ENCODE results near the gene SLC30A1.
"Not testable (repeated sequence)": the region's sequence is repeated elsewhere in the genome, so short reads cannot be mapped to it uniquely, and the experiment has no call there.

The SLC30A1 gene

DNA sequence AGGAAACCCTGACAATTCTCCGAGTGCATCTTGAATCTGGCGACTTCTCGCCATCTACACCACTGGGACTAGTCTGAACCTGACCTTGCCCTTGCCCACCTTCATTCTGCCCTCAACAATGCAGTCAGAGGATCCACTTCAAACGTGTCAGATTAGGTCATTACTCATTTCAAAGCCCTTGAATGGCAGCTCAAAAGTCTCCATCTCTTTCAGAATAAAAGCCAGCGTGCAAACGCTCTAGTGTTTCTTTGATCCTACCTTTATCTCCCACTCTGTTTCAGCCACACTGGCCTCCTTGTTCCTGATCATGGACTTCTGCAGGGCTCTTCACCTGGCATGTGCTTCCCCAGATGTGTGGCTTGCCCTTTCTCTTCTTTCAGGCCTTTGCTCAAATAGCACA, 31.3 kb downstream of the SLC30A1 start:
- DNase-seq (ENCODE audit: low spot score), result no peak

DNA sequence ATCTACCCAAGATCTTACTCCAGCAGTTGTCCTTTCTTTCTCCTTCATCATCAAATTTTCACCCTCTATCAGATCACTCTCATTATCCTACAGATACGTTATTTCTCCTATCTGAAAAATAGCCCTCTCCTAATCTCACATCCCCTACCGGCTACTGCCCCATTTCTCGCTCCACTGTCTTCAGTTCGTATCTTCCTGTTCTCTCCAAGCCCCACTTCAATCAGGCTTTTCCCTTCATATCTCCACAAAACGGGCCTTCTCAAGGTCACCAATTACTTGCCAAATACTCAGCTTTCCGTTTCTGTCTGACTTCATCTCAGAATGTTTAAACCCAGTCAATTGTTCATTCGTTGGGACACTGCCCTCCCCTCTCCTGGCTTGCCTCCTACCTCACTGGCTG, 32.4 kb downstream of the SLC30A1 start:
- no peak for DNase-seq (ENCODE audit: low spot score)

DNA sequence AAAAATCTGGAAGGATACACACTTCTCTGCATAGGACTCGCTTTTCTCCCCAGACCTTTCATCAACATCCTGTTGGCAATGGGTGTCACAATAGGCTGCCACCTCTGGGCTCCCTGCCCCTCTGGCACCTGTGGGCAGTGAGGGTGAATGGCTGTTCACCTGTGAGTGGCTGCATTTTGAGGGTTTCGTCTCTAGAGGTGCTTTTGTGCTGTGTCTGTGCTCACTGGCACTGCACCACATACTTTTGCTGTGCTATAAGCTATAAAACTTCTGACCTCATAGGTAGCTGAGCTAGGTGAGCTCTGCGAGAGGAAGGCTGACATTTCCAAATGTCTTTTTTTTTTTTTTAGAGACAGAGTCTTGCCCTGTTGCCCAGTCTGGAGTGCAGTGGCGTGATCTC, 35.9 kb downstream of the SLC30A1 start:
- DNase-seq (ENCODE audit: low spot score), result no peak

DNA sequence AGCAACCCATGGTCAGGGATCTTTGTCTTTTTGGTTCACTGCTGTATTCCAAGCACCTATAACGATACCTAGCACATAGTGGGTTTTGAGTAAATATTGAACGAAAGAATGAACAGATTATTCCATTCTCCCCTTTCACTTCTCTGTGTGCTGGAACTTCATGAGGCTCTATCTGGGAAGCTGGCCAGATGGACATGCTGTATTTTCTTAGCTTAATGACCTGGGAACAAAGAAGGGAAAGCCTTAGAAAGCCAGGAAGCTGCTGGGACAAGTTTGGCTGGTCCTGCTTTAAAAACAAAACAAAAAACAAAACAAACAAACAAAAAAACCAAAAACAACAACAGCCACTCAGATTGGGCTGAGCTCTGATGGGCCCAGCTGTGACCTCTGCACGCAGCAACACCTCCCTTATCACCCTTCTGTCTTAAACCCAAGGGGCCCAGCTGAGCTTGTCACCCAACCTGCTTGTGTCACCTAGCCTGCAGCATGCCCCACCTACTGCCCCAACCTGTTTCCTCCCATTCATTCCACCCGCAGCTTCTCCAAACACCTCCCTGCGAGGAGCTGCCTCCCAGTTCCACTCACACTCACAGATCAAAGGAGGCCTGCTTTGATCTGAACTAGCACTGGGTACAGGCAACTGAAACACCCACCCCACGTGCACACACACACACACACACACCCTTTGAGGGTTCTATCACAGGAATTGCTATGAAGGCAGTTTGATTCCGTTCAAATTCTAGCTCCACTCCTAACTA, 37.1 kb downstream of the SLC30A1 start:
- DNase-seq (ENCODE audit: low spot score), result no peak

DNA sequence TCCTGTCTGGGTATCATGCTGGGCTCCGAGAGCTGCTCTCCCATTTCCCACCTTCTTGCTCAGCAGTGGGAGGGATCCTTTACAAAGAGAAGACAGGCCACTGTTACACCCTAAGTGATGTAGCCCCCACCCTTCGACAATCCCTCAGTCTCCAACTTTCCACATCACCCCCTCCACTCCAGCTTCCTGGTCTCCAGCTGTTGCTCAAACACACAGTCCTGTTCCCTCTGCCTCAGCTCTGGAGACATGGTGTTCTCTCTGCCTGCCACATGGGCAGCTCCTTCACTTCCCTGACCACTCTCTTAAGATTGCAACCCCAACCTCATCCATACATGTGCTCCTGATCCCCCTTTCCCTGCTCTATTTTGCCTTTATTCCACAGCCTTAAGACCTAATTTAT, 37.7 kb downstream of the SLC30A1 start:
- DNase-seq (ENCODE audit: low spot score), result no peak

DNA sequence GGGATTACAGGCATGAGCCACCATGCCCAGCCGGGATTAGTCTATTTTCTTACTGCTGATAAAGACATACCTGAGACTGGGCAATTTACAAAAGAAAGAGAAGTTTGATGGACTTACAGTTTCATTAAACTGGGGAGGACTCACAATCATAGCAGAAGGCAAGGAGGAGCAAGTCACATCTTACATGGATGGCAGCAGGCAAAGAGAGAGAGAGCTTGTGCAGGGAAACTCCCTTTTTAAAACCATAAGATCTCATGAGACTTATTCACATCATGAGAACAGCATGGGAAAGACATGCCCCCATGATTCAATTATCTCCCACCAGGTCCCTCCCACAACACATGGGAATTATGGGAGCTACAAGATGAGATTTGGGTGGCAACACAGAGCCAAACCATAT, 38.1 kb downstream of the SLC30A1 start:
- DNase-seq (ENCODE audit: low spot score), result not testable (repeated sequence)

DNA sequence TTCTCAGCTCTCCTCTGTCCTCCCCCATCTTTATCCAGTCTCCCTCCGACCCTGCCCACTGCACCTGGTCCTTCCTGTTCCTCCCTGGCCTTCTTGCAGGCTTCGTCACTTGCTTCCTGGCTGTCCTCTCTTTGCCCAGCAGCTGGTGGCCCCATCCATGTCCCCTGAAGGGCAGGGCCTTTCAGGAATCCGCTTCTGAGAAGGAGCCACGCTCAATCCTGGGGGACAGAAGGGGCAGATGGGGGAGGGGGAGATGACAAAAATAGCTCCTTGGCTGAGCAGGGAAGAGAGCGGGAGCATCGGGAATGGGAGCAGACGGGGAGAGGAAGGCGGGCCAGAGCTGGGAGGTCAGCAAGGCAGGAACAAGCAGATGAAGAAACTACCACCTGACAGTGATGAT, 40.7 kb downstream of the SLC30A1 start:
- DNase-seq (ENCODE audit: low spot score), result no peak

DNA sequence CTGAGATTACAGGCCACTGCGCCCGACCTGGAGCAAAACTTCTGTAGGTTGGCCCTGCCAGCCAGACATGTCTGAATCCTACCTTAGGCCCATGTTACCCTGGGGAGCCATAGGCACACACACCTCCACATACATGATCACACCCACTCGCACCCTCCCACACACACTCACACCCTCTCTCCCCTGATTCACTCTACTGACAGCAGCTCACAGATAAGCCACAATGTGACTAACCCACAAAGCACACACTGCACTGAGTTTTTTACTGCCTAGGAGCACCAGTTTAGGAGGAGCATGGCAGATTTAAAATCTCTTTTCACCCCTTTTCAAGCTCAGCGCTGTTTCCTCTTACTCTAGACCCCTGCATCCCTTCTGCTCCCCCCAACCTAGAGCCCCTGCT, 41.7 kb downstream of the SLC30A1 start:
- no peak for DNase-seq (ENCODE audit: low spot score)

DNA sequence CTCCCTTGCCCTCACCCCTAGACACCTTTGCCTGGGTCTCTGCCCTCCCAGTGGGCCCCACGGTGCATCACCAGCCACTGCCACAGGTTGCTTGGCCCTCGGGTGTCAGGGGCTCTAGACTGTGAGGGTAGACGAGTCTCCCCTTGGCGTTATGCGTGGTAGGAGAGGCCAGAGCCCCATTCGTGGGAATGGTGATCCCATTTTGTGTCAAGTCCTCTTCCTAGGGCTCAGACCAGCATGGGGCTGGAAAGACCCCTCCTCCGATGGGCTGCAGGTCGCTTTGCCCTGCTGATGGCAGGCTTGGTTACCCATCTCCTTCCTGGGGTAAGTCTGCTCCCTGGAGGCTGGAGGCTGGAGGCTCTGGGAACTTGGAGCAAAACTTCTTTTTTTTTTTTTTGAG, 42.4 kb downstream of the SLC30A1 start:
- DNase-seq (ENCODE audit: low spot score), result no peak

DNA sequence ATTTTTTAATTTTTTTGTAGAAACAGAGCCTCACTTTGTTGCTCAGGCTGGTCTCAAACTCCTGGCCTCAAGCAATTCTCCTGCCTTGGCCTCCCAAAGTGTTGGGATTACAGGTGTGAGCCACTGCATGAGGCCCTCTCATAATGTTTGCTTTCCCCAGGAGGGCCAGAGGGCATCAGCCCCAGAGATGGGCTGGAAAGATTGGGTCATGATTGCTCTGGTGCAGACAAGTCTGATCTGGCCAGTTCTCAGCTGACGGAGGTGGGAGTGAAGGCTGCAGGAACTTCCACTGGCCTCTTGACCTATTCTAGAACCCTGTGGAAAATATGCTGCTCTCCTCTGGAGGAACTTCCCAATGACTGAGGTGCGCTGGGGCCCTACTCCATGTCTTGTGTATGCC, 43.6 kb downstream of the SLC30A1 start:
- no peak for DNase-seq (ENCODE audit: low spot score)

DNA sequence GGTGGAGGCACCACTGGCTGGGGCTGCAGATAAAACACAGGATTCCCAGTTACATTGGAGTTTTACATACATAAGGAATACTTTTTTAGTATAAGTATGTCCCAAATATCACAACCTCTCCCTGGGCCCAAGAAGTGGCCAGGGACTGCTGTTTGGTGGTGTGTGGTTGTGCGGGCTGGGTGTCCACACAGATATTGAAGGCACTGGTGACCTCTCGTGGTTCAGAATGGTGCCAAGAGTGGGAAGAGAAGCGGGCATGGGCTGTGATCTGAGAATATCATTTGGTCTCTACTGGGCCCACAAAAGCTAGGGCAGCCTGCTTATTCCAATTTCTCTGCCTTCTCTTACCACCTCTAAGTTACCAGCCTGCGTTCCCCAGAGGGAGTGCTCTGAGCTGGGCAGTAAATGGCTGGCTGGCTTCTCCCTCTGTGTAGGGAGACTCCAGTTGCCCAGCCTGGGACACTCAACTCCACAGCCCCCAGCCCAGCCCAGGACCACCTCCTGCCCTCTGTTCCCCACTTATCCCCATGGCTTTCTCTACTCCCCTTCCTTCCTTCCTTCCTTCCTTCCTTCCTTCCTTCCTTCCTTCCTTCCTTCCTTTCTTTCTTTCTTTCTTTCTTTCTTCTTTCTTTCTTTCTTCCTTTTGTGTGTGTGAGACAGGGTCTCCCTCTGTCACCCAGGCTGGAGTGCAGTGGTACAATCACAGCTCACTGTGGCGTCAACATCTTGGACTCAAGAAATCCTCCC, 44.2 kb downstream of the SLC30A1 start:
- no peak for DNase-seq (ENCODE audit: low spot score)

DNA sequence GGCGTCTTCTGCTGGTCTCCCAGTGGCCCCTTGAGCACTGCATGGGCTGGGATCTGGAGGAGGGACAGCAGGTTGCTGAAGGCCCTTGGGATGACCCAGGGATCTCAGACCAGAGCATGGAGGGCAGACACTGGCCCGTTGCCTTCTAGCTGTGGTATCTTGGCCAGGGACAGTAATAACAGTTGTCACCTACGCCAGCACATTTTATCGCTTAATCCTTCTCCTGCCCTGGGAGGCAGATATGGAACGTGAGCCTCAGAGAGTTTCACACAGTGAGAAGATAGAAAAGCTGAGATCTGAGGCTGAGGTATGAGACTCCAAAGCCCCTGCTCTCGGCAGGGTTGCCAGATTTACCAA, 46.9 kb downstream of the SLC30A1 start:
- DNase-seq (ENCODE audit: low spot score), result no peak

DNA sequence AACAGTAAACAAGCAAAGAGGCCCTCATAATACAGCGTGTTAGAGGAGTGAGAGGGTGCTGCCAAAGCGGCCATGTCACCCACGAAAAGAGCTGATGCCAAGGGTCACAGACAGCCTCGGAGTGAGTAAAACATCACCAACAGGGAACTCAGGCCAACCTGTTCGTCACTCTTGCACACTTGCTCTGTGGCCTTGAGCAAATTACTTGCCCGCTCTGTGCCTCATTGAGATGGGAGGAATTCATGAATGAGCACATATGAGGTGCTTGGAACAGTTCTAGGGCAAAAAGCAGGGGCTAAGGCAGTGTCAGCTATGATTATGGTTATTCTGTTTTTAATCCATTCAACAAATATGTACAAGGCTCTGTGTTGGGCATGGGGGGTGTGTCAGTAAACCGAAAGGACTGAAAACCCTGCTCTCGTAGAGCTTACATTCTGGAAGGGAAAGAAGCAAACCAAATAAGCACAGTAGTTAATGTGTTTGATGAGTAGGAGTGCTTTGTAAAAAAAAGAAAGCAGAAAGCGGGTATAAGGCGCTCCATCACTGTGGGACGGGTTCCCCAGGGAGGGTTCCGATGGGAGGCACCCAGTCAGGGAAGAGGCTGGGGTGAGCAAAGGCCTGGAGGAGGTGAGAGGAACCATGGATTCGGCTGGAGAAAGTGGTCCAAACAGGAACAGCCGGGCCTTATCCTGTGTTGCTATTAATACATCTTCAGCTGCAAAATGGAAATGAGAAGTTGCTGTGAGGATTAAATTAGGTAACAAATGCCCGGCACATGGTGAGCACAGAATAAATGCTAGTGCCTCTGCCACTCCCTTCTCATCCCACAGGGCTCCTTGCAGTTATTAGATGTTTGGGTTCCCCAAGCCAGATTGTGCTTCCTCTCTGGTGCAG, 47.5 kb downstream of the SLC30A1 start:
- DNase-seq (ENCODE audit: low spot score), result no peak

DNA sequence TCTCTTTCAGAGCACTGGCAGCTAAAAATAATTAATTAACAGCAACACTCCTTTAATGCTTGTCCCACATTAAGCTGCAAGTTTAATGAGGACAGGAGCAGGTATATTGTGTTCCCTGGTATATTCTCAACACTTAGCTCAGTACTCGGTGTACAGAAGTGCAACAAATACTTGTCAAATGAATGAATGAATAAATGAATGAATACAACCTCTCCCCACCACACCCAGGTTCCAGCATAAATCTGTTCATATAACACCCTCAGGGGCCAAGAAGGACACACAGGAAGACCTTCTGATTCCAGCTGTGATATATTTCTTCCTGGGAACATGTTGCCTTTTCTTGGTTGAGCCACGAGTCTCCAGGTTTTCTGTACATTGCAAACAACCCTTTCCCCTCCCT, 48.9 kb downstream of the SLC30A1 start:
- DNase-seq (ENCODE audit: low spot score), result no peak

DNA sequence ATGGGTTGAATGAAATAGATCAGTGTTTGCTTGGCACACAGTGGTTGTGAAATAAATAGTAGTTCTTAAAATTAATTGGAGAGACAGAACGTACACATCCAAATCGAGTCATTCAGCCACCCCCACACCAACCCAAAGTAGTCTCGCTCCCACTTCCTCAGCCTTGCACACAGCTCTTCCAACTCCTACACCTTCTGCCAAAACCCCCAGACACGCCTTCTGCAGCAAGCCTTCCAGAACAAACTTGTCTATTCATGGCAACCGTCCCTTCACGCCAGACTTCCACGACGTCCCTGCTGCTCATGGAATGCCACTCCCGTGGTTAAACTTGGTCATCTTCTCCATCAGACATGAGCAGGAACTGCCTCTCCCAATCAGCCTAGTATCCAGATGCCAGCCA, 49.5 kb downstream of the SLC30A1 start:
- DNase-seq (ENCODE audit: low spot score), result no peak

DNA sequence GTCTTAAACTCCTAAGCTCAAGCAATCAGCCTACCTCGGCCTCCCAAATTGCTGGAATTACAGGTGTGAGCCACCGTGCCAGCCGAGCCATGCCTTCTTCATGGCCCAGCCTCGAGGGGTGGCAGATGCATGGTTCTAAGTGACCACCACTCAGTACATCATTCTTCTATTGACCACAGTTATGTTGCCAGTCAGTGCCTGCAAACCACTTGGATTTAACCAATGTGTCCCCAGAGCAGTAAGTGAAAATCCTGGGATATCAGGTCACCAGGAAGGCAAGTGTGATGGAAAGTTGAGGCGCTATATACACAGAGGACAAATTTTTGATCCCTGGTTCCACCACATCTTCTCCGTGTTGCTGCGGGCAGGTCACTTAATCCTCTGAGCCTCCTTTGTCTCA, 50.0 kb downstream of the SLC30A1 start:
- no peak for DNase-seq (ENCODE audit: low spot score)

DNA sequence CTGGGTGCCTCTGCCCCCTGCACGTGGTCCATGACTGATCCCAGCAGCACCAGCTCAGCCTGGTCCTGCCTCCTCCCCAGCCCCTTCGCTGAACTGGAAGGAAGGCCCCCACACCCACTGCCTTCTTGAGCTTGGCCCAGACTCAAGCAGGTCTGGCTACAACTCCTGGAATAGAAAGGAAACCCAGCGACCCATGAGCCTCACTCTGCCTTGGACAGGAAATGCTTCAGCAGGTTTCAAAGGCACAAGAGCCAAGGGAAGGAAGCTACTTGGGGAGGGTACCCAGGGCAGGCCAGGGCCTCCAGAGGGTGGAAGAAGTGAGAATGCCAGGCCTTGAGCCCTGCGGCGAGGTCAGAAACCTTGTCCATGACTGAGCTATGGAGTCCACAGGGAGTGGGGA, 51.1 kb downstream of the SLC30A1 start:
- DNase-seq (ENCODE audit: low spot score), result peak; percentile 26

DNA sequence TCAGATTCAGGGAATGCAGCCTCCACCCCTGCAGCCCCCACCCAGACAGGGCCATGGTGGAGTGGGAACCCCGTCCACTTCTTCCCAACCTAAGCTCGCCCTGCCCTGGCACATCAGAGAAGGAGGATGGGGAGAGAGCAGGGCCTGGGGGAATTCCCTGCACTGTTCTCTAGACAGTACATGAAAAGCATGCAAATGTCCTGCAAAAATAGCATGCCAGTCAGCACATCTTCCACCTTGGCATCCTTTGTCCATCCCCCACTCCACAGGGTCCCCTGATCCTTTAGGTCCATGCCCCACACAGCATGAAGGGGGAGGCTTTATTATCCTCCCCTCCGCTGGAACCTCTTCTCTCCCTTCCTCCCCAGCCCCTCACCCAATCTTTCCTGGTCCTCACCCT, 52.0 kb downstream of the SLC30A1 start:
- DNase-seq (ENCODE audit: low spot score), result no peak

DNA sequence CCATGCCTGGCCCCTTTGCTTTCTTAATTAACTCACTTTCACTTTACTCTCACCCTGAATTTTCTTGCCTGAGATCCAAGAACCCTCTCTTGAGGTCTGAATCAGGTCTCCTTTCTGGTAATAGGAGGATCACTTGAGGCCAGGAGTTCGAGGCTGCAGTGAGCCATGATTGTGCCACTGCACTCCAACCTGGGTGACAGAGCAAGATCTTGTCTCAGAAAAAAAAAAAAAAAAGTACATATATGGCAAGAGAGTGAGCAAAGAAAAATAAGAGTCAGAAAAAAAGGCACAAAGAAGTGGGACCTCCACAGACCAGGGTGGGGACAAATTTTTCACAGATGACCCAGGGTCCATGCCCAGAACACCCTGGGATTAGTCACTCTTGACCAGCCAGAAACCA, 52.9 kb downstream of the SLC30A1 start:
- DNase-seq (ENCODE audit: low spot score), result no peak

DNA sequence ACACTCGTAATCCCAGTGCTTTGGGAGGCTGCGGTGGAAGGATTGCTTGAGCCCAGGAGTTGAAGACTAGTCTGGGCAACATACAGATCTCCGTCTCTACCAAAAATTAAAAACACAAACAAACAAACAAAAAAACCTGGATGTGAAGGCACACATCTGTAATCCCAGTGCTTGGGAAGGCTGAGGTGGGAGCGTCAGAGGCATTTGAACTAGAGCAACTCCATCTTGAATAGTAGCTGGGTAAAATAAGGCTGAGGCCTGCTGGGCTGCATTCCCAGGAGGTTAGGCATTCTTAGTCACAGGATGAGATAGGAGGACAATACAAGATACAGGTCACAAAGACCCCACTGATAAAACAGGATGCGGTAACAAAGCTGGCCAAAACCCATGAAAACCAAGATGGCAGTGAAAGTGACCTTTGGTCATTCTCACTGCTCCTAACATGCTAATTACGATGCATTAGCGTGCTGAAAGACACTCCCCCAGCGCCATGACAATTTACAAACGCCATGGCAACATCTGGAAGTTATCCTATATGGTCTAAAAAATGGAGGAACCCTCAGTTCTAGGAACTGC, 53.8 kb downstream of the SLC30A1 start:
- no peak for DNase-seq (ENCODE audit: low spot score)

DNA sequence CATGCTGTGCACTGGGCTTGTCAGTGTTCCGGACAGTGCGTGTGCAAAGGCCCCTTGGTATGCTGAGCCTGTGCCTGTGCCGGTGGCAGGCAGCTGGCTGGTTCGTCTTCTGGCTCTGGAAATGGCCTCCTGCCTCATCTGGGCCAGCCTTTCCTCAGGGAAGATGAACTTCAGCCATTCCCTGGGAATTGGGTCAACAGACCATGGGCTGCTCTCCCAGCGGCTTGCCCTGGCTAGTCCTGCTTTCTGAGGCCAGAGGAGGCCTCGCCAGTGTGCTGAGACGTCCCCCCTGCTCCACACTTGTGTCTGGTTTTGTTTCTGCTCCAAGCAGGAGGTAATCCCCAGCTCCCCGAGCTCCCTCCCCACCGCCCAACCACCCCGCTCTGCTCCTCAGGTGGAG, 54.4 kb downstream of the SLC30A1 start:
- no peak for DNase-seq (ENCODE audit: low spot score)

DNA sequence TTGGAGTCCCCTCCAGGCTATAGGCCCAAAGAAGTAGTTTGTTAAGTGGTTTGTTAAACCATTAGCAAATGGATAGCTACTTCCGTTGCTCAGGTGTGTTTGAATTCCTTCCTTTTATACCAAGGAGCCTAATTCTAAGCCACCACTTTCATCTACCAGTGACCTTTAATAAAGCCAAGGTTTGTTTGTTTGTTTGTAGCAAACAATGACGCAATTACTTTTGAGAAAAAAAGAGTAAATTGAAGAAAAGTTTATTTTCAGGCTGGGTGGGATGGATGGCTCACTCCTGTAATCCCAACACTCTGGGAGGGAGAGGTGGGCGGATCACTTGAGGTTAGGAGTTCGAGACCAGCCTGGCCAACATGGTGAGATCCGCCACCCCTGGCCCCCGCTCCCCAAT, 56.2 kb downstream of the SLC30A1 start:
- DNase-seq (ENCODE audit: low spot score), result no peak
